Activated CD4-positive, alpha-beta T cell treated with anti-CD3 and anti-CD28 coated beads, Interleukin-10, Interleukin-2, amounts not matched to agents 100 ng/mL and 50 ng/mL, durations not matched to agents 16 hours and 8 hours (primary cell): ENCODE measurements around the gene DMAC2.
"Not testable (repeated sequence)": the region's sequence is repeated elsewhere in the genome, so short reads cannot be mapped to it uniquely, and the experiment has no call there.

Source experiments
- DNase-seq: peaks from one replicate; pipeline ENCODE4 v3.0.0-alpha.2; 2020

DMAC2 gene

DNA sequence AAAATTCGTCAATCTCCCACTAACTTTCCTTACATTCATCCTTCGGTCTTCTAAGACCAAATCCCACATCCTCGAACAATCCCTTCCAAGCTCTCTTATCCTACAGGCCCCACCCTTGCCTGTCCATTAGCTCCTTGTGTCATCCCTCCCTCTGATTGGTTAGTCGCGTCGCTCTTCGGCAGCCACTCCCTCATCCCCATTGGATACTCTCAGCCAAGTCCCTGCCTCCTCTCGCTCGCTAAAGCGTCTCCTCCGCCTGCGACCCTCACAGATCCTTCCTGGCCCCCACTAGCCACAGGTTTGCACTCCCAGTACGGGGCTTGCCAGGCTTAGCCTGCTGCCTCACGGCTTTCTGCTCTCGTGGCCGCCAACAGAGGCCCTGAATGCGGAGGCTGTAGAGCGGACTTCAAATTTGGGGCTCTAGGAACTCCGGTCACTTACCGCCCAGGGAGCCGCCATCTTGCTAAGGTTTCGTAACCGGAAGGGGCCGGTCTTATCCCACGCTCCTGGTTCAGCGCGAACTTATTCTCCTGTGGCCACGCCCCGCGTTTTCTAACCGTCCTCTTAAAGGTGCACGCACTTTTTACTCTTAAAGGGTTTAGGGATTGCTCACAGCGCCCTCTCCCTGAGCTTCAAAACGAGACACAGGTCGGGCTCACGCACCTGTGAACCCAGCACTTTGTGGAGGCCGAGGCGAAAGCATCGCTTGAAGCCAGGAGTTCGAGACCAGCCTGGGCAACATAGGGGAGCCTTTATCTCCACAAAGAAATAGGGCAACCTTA, at the start of gene DMAC2:
TSS of gene DMAC2 (minus strand) at position 472 of the 782 bp plus-strand sequence. CDS start at position 459, 13 bp downstream.
- DNase-seq, result peak; percentile 98

- DNase-seq, result not testable (repeated sequence)
Observed at GRCh38 chr19:41486953-41487352, 47.2 kb upstream of the DMAC2 start.

DNA sequence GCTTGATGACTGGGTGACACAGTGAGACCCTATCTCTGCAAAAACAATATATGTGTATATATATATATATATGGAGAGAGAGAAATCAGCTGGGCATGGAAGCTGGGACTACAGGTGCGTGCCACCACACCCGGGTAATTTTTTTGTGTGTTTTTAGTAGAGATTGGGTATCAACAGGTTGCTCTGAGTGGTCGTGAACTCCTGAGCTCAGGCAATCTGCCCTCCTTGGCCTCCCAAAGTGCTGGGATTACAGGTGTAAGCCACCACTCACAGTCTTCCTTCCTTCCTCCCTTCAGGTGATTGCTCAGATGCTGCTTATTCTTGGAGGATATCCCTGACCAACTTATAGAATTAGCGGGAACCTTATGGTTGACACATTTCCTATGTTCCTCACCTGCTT, 45.1 kb upstream of the DMAC2 start:
- DNase-seq, result no peak

DNA sequence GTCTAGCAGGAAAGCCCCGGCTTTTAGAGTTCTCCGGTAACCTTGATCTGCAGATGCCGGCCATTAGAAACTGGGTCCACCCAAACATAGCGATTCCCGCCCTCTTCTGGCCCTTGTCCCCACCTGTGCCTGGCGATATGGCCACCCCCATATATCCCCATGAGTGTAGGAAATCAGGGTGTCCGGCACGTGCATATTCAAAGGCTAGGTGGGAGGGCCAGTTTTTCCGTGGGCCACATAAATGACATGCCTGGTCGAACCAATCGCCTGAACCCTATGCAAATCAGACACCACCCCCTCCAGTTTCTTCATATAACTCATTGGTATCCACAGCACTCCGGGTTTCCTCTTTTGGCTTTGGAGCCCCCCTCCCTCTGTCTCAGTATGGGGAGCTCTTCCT, 40.6 kb upstream of the DMAC2 start:
- DNase-seq, result no peak

DNA sequence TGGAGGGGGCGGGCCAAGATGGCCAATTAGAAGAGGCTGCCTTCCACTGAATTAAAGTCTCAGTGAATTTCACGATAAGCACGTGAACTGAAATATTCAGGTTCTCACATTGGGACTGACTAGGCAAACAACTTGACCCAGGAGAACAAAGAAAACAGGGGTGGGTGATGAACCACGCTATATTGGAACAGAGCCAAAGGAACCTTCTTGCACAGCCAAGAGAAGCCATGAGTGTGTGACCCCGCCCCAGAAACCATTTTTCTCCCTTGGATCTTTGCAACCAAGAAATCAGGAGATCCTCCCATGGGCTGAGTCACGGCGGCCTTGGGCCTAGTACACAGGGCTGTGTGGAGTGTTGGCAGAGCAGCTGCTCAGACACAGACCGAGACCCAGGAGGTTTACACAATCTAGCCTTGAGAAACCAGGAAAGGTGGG, 40.1 kb upstream of the DMAC2 start:
- no peak for DNase-seq

DNA sequence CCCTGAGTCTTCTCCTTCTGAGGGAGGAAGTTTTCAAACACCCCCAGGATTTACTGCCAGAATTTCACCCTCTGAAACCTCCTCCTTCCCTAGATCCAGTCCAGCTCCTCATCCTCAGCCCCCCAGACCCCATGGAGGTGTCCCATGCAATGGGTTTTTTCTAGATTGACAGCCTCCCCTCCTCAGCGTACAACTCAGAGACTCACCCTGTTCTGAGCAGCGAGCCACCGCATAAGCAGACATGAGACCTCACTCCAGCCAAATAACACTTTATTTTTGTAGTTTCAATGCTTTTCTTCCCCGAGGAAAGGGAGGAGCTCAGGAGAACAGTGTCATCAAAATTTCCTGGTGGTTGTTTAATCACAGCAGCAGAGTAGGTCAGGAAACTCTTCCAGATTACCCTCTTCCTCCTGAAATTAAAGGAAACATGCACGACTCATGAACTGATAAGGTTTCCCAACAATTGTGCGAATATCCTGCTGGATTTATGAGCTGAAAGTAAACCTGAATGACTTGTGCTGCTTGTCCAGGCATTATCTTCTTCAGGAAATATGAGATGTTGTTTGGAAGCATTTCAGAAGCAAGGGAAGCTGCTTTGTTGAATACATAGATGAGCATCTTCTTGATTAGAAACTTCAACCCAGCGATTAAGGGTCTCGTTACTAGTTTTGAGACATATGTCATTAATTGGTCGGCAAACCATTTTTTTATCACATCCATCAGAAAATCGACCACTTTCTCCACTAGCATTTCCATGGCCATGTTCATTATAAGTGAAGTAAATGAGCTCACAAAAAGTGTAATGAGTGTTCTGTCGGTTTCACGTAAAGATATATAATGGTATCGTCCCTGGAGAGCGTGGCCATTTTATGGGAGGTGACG, 39.4 kb upstream of the DMAC2 start:
- DNase-seq, result no peak

DNA sequence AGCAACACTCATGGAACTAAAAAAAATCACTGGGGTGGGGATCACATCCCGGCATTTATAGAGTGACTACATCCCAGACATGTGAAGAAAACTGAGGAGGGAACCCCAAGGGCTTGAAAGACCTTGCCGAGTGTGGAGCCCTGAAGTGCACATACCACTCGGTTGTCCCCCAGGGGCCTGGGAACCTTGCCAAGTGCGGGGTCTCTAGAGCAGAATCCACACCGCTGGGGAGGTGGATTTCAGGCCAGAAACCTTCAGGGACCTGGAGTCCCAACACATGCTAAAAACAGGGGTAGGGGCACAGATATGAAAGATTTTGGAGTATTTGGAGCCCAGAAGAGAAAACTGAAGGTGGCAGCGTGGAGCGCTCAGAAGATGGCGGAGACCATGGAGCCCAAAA, 38.5 kb upstream of the DMAC2 start:
- no peak for DNase-seq

DNA sequence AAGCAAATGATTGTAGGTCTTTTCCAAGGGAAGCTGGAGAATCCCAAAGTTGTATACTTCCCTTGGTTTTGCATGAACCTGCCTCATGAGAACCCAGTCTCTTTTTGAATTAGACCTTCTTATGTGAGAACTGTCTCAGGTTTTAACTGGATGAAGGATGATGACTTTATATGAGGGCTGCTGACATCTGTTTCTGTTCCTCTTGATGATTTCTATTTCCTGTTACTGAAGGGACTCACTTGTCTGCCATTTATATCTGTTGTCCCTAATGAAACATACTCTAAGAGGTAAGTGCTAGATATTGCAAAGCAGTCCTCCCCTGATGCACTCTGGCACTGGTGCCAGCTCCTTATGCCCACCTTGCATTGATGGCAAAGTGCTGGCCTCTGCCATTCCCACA, 36.9 kb upstream of the DMAC2 start:
- DNase-seq, result no peak

DNA sequence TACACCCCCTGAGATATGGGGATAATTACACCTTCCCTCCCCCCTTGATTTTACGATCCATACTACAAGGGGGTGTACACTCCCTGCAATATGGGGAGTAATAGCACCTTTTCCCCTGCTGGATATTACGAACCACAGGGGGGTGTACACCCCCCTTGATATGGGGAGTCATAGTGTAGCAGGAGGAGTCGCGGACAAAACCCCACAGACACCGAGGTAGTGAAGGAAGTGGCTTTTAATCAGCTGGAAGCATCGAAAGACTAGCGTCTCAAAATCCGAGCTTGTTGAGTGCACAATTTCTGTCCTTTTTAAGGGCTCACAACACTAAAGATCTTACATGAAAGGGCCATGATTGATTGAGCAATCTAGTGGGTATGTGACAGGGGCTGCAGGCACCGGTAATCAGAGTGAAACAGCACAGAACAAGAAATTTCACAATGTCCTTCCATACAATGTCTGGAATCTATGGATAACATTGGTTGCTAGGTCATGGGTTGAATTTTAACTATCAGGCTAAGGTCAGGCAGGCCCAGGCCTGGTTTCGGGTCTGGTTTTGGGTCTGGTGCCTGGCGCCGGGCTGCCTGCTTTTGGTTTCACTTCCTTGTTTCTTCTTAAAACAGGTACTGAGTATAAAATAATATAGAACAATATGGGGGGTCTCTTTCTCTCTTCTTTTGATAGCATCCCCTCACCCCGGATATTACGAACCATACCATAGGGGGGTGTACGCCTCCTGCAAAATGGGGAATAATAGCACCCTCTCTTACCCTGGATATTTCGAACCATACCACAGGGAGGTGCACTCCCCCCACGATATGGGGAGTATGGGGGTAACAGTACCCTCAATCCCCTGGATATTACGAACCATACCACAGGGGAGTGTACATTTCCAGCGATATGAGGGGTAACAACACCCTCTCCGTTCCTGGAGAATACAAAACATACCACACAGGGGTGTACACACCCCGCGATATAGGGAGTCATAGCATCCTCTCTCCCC, 23.8 kb upstream of the DMAC2 start:
- peak; percentile 12 for DNase-seq

DNA sequence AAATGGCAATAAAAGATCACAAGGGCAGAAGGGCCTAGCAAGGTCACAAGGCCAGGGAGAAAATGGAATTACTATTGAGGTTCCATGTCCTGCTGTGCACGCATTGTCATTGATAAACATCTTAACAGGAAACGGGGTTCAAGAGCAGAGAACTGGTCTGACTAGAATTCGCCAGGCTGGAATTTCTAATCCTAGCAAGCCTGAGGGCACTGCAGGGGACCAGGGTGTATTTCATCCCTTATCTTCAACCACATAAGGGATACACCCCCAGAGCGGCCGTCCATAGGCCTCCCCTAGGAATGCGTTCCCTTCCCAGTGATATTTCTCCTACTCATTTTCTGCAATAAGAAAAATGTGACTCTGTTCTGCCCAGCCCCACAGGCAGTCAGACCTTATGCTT, 22.8 kb upstream of the DMAC2 start:
- no peak for DNase-seq

DNA sequence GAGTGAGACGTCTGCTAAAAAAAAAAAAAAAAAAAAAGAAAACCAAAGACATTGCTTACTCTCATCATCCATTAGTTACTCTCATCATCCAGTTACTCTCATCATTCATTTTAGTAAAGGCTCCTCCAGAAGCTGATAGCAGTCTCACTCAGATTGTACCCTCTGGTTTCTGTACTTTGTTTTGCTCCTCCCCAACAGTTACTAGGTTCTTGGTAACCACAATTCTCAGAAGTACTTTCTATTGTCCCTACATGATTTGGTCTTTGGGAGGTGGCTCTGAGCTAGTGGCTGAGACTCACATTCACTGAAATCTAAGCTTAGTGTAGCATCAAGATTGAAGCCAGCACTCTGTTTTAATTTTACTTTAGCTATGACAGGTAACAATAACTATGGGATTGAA, 17.5 kb upstream of the DMAC2 start:
- DNase-seq, result peak; percentile 76

- DNase-seq, result no peak
Observed at GRCh38 chr19:41456342-41456918, 16.7 kb upstream of the DMAC2 start.

DNA sequence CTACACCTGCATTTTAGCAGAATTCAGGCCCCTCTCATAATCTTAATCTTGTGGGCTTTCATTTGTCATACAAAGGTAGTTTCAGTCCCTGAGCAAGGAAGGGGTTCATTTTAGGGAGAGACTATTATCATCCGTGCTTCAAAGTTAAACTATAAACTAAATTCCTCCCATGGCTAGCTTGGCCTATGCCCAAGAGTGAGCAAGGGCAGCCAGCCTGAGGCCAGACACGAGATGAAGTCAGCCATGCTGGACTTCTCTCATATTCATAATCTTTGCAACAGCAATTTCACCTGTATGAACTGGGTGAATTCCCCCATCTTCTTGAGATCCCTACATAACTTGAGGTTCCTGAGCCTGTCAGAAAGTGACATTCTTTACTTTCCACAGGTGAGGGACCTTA, 16.2 kb upstream of the DMAC2 start:
- DNase-seq, result no peak

GRCh38 chr19:41452584-41453275, 13.0 kb upstream of the DMAC2 start:
- no peak for DNase-seq

DNA sequence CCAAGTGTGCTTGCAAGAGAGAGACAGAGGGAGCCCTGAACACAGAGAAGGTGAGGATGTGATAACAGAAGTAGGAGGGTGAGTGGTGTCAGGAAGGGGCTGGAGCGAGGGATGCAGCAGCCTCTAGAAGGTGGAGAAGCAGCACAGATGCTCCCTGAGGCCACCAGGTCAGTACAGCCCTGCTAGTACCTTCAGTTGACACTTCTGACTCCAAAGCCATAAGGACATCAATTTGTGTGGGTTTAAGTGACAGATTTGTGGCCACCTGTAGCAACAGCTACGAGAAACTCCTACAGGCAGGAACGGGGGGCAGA, 10.1 kb upstream of the DMAC2 start:
- no peak for DNase-seq

GRCh38 chr19:41449079-41449864, 9.6 kb upstream of the DMAC2 start:
- peak; percentile 80 for DNase-seq

GRCh38 chr19:41447732-41448332, 8.1 kb upstream of the DMAC2 start:
- DNase-seq, result no peak

- no peak for DNase-seq
Observed at GRCh38 chr19:41445575-41445974, 5.9 kb upstream of the DMAC2 start.

GRCh38 chr19:41443813-41444455, 4.2 kb upstream of the DMAC2 start:
- DNase-seq, result no peak
